ENCODE measurements around the gene MAB21L3.

Gene MAB21L3

DNA sequence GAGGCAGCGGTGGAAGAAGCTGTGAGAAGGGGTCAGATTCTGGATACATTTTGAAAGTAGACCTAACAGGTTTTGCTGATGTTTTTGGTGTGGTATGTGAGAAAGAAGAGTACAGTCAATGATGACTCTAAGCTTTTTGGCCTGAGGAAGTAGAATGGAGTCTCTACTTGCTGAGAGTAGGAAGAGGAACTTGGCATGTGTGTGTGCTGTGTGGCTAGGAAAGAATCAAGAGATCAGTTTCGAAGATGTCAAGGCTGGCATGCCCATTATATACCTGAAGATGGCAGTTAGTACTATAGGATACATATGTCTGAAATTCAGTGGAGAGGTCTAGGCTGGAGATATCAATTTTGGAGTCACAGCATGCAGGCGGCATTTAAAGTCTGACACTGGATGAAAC lies 64.4 kb downstream of the MAB21L3 start:
- no peak overlapping the region for H3K27ac ChIP-seq
- TF ChIP-seq ZFX (IDR thresholded peaks at IDR 0.05; ENCODE audit: borderline replicate concordance) = no peak
- TF ChIP-seq, protein P1, sequence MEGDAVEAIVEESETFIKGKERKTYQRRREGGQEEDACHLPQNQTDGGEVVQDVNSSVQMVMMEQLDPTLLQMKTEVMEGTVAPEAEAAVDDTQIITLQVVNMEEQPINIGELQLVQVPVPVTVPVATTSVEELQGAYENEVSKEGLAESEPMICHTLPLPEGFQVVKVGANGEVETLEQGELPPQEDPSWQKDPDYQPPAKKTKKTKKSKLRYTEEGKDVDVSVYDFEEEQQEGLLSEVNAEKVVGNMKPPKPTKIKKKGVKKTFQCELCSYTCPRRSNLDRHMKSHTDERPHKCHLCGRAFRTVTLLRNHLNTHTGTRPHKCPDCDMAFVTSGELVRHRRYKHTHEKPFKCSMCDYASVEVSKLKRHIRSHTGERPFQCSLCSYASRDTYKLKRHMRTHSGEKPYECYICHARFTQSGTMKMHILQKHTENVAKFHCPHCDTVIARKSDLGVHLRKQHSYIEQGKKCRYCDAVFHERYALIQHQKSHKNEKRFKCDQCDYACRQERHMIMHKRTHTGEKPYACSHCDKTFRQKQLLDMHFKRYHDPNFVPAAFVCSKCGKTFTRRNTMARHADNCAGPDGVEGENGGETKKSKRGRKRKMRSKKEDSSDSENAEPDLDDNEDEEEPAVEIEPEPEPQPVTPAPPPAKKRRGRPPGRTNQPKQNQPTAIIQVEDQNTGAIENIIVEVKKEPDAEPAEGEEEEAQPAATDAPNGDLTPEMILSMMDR (IDR thresholded peaks at IDR 0.05) = no peak

DNA sequence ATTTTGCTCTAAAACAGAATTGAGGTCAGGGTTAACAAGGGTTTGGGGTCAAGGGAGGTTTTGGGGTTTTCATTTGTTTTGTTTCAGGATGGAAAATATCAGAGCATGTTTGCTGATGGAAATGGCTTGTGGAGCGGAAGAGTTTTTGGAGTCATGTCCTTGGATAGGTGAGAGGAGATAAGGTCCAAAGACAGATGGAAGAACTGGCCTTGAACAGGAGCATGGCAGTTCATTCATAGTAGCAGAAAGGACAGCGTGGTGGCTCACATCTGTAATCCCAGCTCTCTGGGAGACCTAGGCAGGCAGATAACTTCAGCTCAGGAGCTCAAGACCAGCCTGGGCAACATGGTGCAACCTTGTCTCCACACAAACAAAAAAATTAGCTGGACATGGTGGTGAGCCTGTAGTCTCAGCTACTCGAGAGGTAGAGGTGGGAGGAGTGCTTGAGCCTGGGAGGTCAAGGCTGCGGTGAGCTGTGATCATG lies 65.1 kb downstream of the MAB21L3 start:
- H3K27ac ChIP-seq = no peak overlapping the region
- TF ChIP-seq ZFX (IDR thresholded peaks at IDR 0.05; ENCODE audit: borderline replicate concordance) = no peak
- TF ChIP-seq, protein P1 (IDR thresholded peaks at IDR 0.05) = no peak

DNA sequence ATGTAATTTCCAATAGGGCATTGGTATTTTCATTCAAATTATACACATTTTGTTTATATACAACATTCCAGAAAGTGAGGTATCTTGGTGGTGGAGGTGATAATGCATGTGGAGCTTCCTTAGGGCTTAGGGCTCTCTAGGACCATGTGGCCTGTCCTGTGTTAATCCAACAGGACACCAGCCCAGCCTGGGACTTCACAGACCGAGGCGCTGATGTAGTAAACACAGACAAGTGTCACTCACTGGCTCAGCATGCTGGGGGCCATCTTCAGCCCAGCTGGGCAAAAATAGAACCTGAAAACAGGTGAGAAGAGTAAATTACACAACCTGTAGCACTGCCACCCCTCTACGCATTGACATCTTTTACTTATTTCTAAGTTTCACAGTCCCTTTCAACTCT lies 66.7 kb downstream of the MAB21L3 start:
- TF ChIP-seq, protein P1 (IDR thresholded peaks at IDR 0.05) = no peak
- TF ChIP-seq ZFX (IDR thresholded peaks at IDR 0.05; ENCODE audit: borderline replicate concordance) = no peak
- H3K27ac ChIP-seq = no peak overlapping the region

DNA sequence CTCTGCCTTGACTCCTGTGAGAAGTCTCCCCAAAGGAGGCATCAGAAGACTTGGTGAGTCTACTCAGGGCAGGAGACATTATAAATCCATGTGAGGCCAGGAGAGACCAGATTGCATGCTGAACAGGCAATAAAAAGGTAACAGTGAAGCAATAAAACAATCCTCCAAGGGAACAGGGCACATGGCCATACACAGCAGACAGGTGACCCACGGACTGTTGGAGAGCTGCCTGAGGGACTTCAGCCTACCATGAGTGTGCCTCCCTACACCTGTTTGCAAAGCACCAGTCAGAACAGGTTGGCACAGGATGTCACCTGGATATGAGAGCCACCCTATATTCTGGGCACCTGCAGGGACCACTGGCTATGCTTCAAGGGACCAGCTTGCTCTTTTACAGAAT lies 67.6 kb downstream of the MAB21L3 start:
- TF ChIP-seq ZFX (IDR thresholded peaks at IDR 0.05; ENCODE audit: borderline replicate concordance) = no peak
- TF ChIP-seq, protein P1 (IDR thresholded peaks at IDR 0.05) = no peak
- 0 out of 2 replicates have a peak overlapping the region, but pooled peaks have one; percentile 18 for H3K27ac ChIP-seq

DNA sequence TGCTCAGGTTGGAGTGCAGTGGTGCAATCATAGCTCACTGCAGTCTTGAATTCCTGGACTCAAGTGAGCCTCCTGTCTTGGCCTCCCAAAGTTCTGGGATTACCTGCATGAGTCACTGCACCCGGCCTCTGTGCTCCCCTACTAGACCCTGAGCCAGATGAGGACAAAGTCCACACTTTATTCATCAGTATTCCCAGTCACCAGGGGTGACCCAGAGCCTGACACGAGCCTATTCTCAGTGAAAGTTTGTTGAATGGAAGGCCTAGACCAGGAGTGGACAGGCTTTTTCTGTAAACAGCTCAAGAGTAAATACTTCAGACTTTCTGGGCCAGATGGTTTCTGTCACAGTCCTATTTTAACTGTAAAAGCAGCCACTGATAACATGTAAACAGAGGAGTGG lies 68.2 kb downstream of the MAB21L3 start:
- TF ChIP-seq ZFX (IDR thresholded peaks at IDR 0.05; ENCODE audit: borderline replicate concordance) = no peak
- TF ChIP-seq, protein P1 (IDR thresholded peaks at IDR 0.05) = no peak
- H3K27ac ChIP-seq = 0 out of 2 replicates have a peak overlapping the region, but pooled peaks have one; percentile 18

DNA sequence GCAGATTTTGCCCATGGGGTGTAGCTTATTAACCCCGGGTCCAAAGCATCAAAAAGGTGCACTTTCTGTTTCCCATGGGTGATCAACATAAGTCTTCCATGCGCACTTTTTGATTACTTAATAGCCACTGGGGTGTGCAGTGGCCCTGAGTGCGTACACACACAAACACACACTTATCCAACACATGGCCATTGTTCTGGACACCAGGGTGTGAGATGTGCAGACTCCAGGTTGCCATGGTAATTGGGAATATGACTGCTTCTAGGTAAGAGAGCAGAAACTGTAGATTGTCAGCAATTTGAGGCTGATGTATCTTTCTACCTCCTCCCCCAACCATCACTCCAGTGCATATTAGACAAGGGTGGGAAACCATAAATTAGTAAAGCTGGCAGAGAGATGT lies 68.8 kb downstream of the MAB21L3 start:
- TF ChIP-seq ZFX (IDR thresholded peaks at IDR 0.05; ENCODE audit: borderline replicate concordance) = no peak
- TF ChIP-seq, protein P1 (IDR thresholded peaks at IDR 0.05) = no peak
- no peak overlapping the region for H3K27ac ChIP-seq

DNA sequence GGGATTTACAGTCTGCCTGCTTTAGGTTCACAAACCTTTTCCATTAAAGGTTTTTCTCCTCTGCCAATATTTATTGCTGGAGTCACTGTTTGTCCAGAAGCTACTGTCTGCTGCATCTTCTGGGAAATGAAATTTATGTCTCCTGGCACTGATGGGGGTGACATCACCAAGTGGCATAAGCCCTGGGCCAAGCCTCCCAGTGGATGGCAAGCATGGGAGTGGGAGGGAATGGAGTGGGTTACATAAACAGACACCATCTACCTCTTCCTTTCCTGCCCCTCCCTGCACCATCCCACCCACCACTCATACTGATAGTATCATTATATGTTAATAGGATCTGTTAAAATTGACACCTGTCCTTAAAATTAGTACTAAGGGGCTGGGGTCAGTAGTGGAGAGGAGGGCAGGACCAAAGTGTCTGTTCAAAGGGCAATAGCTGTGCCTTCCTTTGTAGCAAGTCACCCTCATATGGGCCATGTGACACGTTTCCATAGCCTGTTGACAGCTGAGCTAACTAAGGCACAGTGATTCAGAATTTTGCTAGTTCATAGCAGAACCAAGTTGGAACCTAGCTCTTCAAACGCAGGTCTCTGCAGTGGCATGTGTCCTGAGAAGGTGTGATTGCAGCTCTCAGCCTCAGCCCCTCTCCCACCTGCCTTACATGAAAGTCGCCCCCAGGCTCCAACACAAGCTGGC lies 71.0 kb downstream of the MAB21L3 start:
- TF ChIP-seq ZFX (IDR thresholded peaks at IDR 0.05; ENCODE audit: borderline replicate concordance) = no peak
- TF ChIP-seq, protein P1 (IDR thresholded peaks at IDR 0.05) = no peak
- H3K27ac ChIP-seq = no peak overlapping the region

Measured in 22Rv1 (cell line).